DND-41 (cell line): ENCODE measurements around the gene CASP6.

Source experiments
- ATAC-seq: fragments of 200-7000 bp; cut with Tn5 transposase; 3 replicates; pipeline ENCODE4 v1.9.1; 2021; ENCODE audit warnings: low read depth; ENCODE audit not compliant: insufficient read depth
- DNase-seq: peaks from one replicate; pipeline ENCODE4 v3.0.0-alpha.2; 2020
- H2AFZ ChIP-seq: 2 replicates; pipeline ENCODE4 v1.6.0; 2012; ENCODE audit warnings: low read depth, low read length
- H3K27ac ChIP-seq: 2 replicates; pipeline ENCODE4 v1.5.1; 2012; ENCODE audit warnings: low read length, inconsistent platforms
- H3K27me3 ChIP-seq: fragments of 200-600 bp; sonication (generic); 2 replicates; pipeline ENCODE4 v1.6.0; 2012; ENCODE audit warnings: low read length, mild to moderate bottlenecking, inconsistent platforms; ENCODE audit not compliant: insufficient read depth, poor library complexity
- H3K36me3 ChIP-seq: 2 replicates; pipeline ENCODE4 v1.5.1; 2012; ENCODE audit warnings: low read length, inconsistent platforms; ENCODE audit not compliant: insufficient read depth
- H3K4me1 ChIP-seq: 2 replicates; pipeline ENCODE4 v1.5.1; 2012; ENCODE audit warnings: mild to moderate bottlenecking, low read length; ENCODE audit not compliant: insufficient read depth
- H3K4me2 ChIP-seq: 2 replicates; pipeline ENCODE4 v1.6.0; 2012; ENCODE audit warnings: mild to moderate bottlenecking, moderate library complexity, low read length, inconsistent platforms; ENCODE audit not compliant: insufficient read depth
- H3K4me3 ChIP-seq, 2 experiments: fragments of 200-600 bp in 1 of 2; shearing (Covaris generic) in 1 of 2; 2 replicates each; pipeline ENCODE4 v1.5.1; 2012 to 2016; ENCODE audit warnings: inconsistent platforms in 2 of 2, low read length in 2 of 2, mild to moderate bottlenecking in 2 of 2, low read depth in 1 of 2, moderate library complexity in 1 of 2
- H3K79me2 ChIP-seq: 2 replicates; pipeline ENCODE4 v1.6.0; 2012; ENCODE audit warnings: low read length, inconsistent platforms; ENCODE audit not compliant: insufficient read depth
- H3K9ac ChIP-seq: 2 replicates; pipeline ENCODE4 v1.6.0; 2012; ENCODE audit warnings: low read depth, mild to moderate bottlenecking, inconsistent platforms, low read length, moderate library complexity
- H3K9me3 ChIP-seq: 2 replicates; pipeline ENCODE4 v1.5.1; 2012; ENCODE audit warnings: low read length, moderate library complexity, mild to moderate bottlenecking, inconsistent platforms; ENCODE audit not compliant: insufficient read depth, severe bottlenecking
- H4K20me1 ChIP-seq: 2 replicates; pipeline ENCODE4 v1.6.0; 2012; ENCODE audit warnings: low read length; ENCODE audit not compliant: insufficient read depth
- CTCF ChIP-seq: IDR thresholded peaks from 2 replicates; pipeline ENCODE4 v1.5.1; 2012; ENCODE audit warnings: borderline replicate concordance, low read length, moderate library complexity, mild to moderate bottlenecking; ENCODE audit not compliant: poor library complexity, severe bottlenecking; ENCODE audit errors: extremely low read depth
- EZH2 ChIP-seq: IDR thresholded peaks from 3 replicates; pipeline ENCODE4 v1.6.1; 2012; ENCODE audit warnings: borderline replicate concordance, low read depth, mild to moderate bottlenecking, moderate library complexity, low read length, inconsistent platforms; ENCODE audit not compliant: severe bottlenecking

Gene CASP6

GRCh38 chr4:109718759-109719158, 15.5 kb upstream of the CASP6 start:
- ATAC-seq (no peak), DNase-seq (no peak)
- Histone ChIP-seq H3K4me2 (no peak overlapping the region), H3K79me2 (no peaks in the 10 kb centered on the region), H4K20me1 (no peaks in the 10 kb centered on the region), H3K4me1 (no peaks in the 10 kb centered on the region), H2AFZ (no peak overlapping the region), H3K27ac (no peak overlapping the region), H3K36me3 (peaks cover 13% of the 10 kb centered on the region; the same call in 1 of the 2 replicates), H3K9me3 (no peaks in the 10 kb centered on the region), H3K9ac (no peak overlapping the region), H3K4me3 (no peak overlapping the region), H3K27me3 (no peaks in the 10 kb centered on the region)
- TF ChIP-seq EZH2 (no peak), CTCF (no peak)

- no peaks in the 10 kb centered on the region for H3K4me1 ChIP-seq
- no peak overlapping the region for H3K4me2 ChIP-seq
- TF ChIP-seq CTCF = no peak
- no peak for TF ChIP-seq EZH2
- H4K20me1 ChIP-seq = no peaks in the 10 kb centered on the region
- H3K4me3 ChIP-seq = no peak overlapping the region
- DNase-seq = no peak
- ATAC-seq = no peak
- peaks cover 17% of the 10 kb centered on the region; the same call in 1 of the 2 replicates for H3K36me3 ChIP-seq
- H3K27ac ChIP-seq = no peak overlapping the region
- no peak overlapping the region for H3K9ac ChIP-seq
- no peak overlapping the region for H2AFZ ChIP-seq
- H3K79me2 ChIP-seq = no peaks in the 10 kb centered on the region
- H3K9me3 ChIP-seq = no peaks in the 10 kb centered on the region
- no peaks in the 10 kb centered on the region for H3K27me3 ChIP-seq
These were observed 10.3 kb upstream of the CASP6 start for GRCh38 chr4:109713500-109713899.

- no peak overlapping the region for H3K27ac ChIP-seq
- no peak overlapping the region for H3K9ac ChIP-seq
These were observed 5.7 kb upstream of the CASP6 start for GRCh38 chr4:109708990-109709389.

More at GRCh38 chr4:109708990-109709389, 5.7 kb upstream of the CASP6 start:
- no peak for TF ChIP-seq CTCF
- TF ChIP-seq EZH2 = no peak
- Histone ChIP-seq H3K79me2 (no peaks in the 10 kb centered on the region), H3K27me3 (no peaks in the 10 kb centered on the region), H3K4me2 (no peak overlapping the region), H4K20me1 (no peaks in the 10 kb centered on the region), H3K4me1 (peaks cover 3% of the 10 kb centered on the region), H3K4me3 (no peak overlapping the region), H3K9me3 (no peaks in the 10 kb centered on the region), H2AFZ (no peak overlapping the region), H3K36me3 (peaks cover 4% of the 10 kb centered on the region; the same call in 1 of the 2 replicates)
- ATAC-seq = no peak
- DNase-seq = no peak
